Stimulated activated CD8-positive, alpha-beta memory T cell treated with anti-CD3 and anti-CD28 coated beads, Interleukin-2, amount 100 ng/mL, for 1 hour (primary cell): ENCODE results near the gene SLC5A11.
"Not testable (repeated sequence)": the region's sequence is repeated elsewhere in the genome, so short reads cannot be mapped to it uniquely, and the experiment has no call there.

Source experiments
- DNase-seq, 2 donors: peaks; one replicate each; pipeline ENCODE4 v3.0.0-alpha.2; 2020; ENCODE audit warnings: low read depth in 2 of 2

The SLC5A11 gene

GRCh38 chr16:24861461-24861860, 15.7 kb downstream of the SLC5A11 start:
- no peak for DNase-seq

DNA sequence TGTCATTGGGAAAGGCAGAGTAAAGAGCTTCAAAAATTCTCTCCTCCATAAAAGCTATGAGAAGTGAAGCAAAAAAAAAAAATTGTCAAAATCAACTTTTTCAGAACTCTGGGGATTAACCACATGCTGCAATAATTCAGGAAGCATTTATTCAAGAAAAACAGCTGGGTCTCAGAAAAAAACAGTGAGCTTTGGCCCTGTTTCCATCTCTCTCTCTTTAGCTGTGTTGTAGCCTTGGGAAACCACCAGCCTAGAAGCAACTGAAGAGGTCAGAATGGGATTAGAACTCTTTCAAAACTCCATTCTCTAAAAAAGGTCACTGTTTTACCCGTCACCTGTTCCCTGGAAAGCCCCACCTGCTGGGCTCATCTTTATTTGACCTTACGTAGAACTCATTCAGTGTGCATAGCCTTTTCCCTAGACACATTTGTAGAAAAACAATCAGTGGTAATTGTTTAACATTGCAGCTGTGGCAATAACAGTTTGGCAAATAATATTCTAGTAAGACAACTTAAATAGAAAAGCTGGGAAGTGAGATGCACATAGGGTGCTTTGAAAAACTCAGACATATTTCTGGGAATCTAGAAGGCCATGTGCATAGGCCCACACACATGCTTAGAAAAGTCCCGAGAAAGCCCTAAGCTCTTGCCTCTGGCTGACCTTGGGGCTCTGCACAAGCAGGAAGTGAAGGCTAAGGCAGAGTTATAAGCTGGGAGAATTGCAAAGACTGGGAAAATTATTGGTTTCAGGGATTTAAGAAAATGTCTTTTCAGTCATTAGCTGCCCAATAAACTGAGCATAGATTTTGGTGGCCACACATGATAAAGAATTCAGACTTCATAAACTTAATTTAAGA, 18.0 kb downstream of the SLC5A11 start:
- no peak for DNase-seq

- DNase-seq = no peak
Observed at GRCh38 chr16:24869033-24869432, 23.3 kb downstream of the SLC5A11 start.

DNA sequence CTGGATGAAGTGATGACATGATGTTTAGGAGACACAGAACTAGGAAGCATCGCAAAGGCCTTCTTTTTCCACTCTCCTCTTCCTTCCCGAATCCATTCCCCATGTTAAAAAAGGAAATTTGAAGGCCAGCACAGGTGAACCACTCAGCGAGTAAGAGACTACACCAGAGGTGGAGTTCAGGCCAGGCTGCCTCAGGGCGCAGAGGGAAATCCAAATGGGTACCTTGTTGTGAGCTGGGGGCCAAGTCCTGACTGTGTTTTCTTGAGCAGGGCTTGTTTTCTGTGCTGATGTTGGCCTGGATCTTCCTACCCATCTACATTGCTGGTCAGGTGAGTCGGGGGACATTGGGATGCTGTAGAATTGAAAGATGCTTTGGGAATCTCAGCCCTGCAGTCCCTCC, 26.1 kb downstream of the SLC5A11 start:
- DNase-seq = no peak

GRCh38 chr16:24873028-24873427, 27.3 kb downstream of the SLC5A11 start:
- no peak for DNase-seq

DNA sequence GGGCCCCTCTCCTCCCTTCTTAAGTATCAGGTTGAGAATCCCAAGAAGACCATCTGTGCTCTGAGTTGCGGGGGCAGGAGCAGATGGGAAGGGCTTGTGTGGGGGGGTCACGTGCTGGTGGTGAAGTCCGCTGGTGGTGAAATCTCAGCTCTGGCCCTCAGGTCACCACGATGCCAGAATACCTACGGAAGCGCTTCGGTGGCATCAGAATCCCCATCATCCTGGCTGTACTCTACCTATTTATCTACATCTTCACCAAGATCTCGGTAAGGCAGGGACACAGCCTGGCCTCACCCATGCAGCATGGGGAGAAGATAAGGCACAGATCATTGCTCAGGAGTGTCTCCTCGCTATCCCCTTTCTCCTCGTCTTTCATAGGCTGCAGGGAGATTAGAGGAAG, 29.7 kb downstream of the SLC5A11 start:
- no peak for DNase-seq

DNA sequence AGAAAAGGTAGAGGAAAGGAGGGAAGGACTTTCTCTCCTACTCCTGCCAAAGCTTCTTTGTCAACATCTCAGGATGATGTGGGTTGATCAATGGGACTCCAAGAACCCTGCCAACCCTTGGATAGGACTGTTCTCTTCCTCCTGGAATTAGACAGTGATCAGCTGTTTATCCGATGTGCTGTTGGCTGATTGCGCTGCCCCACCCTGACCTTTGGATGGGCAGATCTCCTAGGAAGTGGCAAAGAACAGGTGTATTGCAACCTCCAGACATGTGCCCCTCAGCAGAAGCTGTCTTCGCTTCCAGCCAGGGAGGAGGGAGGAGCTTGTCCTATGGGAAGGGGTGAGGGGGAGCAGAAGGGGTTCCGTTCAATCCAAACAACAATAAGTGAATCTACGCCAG, 30.5 kb downstream of the SLC5A11 start:
- no peak for DNase-seq

- no peak for DNase-seq
Observed at GRCh38 chr16:24879684-24880083, 33.9 kb downstream of the SLC5A11 start.

DNA sequence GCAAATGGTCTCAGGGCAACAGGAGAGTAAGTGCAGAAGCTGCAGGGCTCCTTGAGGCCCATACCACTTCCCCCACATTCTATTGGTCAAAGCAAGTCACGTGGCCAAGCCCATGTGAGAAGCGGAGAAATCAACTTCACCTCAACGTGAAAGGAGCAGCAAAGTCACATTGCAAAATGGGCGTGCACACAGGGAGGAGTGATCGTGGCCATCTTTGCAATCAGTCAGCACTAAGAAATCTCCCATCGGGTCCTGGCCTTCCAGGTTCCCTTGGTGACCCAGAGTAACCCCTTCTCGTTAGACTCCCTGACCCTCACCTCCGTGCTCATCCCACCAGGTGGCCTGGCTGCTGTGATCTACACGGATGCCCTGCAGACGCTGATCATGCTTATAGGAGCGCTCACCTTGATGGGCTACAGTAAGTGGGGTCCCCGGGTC, 38.0 kb downstream of the SLC5A11 start:
- DNase-seq = no peak

- DNase-seq = no peak
Observed at GRCh38 chr16:24887472-24887871, 41.7 kb downstream of the SLC5A11 start.

DNA sequence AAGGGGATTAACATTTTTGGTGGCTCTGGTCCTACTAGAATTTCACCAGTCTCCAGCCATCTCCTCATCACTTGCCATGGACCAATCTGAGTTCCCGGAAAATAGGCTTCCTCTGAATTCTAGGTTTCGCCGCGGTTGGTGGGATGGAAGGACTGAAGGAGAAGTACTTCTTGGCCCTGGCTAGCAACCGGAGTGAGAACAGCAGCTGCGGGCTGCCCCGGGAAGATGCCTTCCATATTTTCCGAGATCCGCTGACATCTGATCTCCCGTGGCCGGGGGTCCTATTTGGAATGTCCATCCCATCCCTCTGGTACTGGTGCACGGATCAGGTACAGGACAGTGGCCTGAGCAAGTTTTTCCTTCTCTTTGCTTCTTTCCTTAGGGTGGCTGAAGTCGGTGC, 45.0 kb downstream of the SLC5A11 start:
- DNase-seq = no peak

DNA sequence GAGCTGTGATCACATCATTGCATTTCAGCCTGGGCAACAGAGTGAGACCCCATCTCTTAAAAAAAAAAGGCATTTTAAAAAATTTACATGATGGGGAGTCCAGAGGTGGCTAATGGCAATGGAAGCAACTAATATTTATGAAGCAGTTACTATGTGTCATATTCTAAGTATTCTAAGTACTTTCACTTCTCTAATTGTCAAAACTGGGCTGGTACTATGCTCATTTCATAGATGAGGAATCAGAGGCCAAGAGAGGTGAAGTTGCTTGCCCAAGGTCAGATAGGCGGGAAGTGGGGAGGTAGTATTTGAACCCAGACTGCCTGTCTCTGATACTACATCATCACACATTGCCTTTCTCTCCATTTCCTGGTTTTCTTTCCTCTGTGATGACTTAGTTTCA, 50.7 kb downstream of the SLC5A11 start:
- DNase-seq = no peak

GRCh38 chr16:24897522-24897921, 51.8 kb downstream of the SLC5A11 start:
- DNase-seq = not testable (repeated sequence)

- no peak for DNase-seq
Observed at GRCh38 chr16:24900230-24900629, 54.5 kb downstream of the SLC5A11 start.

GRCh38 chr16:24906199-24906808, 60.5 kb downstream of the SLC5A11 start:
- no peak for DNase-seq

- no peak for DNase-seq
Observed at GRCh38 chr16:24906901-24907300, 61.1 kb downstream of the SLC5A11 start.

DNA sequence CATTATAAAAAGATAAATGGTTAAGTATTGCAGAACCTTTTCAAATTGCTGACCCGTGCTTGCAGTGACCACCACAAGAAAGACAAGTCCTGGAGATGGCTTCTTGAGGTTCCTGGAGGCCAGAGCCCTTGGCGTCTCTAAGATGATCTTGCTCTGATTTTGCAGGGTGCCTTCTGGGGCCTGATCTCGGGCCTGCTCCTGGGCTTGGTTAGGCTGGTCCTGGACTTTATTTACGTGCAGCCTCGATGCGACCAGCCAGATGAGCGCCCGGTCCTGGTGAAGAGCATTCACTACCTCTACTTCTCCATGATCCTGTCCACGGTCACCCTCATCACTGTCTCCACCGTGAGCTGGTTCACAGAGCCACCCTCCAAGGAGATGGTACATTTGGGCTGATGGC, 63.0 kb downstream of the SLC5A11 start:
- no peak for DNase-seq

DNA sequence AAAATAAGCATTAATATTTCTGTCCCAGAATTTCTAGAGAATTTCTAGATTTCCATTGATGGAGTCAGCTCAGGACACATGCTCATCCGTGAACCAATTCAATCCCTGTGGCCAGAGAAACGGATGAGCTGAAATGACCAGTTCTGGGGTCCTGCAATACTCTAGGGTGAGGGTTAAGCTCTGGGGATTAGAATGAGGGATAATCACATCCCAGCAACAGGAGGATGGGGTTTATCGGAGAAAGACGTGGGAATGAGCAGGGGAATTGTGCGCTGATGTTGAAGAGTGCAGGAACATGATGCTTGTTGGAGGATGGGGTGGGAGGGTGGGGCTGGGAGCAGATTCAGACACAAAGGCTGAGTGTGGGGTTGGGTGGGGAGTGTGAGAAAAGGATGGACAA, 64.1 kb downstream of the SLC5A11 start:
- DNase-seq = no peak

DNA sequence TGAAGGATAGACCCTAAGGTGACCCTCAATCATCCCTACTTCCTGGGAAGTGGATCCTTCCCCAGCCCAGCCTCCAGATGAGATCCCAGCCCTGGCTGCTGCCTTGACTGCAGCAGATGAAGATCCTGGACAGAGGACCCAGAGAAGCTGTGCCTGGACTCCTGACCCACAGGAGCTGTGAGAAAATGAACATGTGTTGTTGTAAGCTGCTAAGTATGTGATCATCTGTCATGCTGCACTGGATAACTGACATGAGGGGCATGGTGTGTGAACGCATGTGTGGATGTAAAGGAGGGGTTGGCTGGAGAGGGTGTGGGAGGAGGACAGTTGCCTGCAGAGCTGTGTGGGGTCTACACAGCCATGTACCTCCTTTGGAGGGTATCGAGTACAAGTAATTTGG, 69.3 kb downstream of the SLC5A11 start:
- DNase-seq = no peak

DNA sequence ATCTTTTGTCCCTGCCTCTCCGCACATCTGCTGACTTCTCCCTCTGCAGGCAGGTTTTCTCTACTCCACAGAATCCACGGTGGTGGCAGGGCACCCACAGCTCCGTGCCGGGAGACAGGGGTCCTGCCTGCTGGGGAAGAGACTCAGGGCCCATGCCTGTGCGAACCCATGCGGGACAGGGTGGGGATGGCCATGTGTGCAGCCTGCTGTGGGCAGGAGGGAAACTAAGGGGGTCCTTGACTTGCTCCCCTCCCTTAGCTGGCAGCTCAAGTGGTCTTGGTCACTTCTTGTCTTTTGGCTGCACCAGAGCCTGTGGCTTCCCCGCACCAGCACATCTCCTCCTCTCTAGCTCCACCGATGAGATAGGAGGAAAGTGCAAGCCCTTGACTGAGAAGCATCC, 69.8 kb downstream of the SLC5A11 start:
- no peak for DNase-seq

GRCh38 chr16:24917236-24917635, 71.5 kb downstream of the SLC5A11 start:
- no peak for DNase-seq

- DNase-seq = no peak
Observed at GRCh38 chr16:24917891-24918290, 72.1 kb downstream of the SLC5A11 start.

DNA sequence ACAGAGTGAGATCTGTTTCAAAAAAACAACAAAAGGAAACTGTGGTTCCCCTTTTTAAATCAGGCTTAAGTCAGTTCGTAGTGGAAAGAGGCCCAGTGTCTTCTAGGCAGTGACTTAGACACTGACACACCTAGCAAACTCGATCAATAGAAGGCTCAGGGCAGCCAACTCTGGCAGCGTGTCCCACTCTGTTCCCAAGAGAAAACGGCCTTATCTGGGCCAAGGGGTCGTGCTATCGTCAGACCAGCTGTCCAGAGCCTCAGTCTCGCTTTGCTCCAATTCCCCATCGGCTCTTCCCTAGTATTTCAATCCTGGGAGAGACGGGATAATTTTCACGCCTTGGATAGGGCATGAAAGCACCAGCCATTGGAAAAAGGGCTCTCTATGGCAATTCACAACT, 72.9 kb downstream of the SLC5A11 start:
- no peak for DNase-seq
